SU-DHL-6 (cell line): ENCODE results near the gene BRSK2.

ENCODE experiments used
- H2AFZ ChIP-seq: fragments of 200-600 bp; sonication (generic); 2 replicates; pipeline ENCODE4 v1.6.1; 2014; ENCODE audit warnings: low read depth, mild to moderate bottlenecking, moderate library complexity, mixed read lengths, antibody characterized with exemption, low read length; ENCODE audit not compliant: severe bottlenecking
- H3F3A ChIP-seq: fragments of 200-600 bp; shearing (Covaris generic); 2 replicates; pipeline ENCODE4 v1.6.0; 2016; ENCODE audit warnings: antibody characterized with exemption, mild to moderate bottlenecking; ENCODE audit not compliant: insufficient read depth
- H3K27ac ChIP-seq: fragments of 200-600 bp; sonication (generic); 2 replicates; pipeline ENCODE4 v1.5.1; 2016; ENCODE audit warnings: low read depth, mild to moderate bottlenecking, low read length, moderate library complexity, mixed read lengths
- H3K27me3 ChIP-seq: fragments of 200-600 bp; sonication (generic), shearing (Covaris generic); 2 replicates; pipeline ENCODE4 v1.6.0; 2014; ENCODE audit warnings: mild to moderate bottlenecking, low read length
- H3K36me3 ChIP-seq: fragments of 200-600 bp; sonication (generic); 2 replicates; pipeline ENCODE4 v1.6.1; 2014; ENCODE audit warnings: mild to moderate bottlenecking, low read length, mixed read lengths
- H3K4me2 ChIP-seq: fragments of 300-600, 200-600 bp; shearing (Covaris generic), sonication (generic); 2 replicates; pipeline ENCODE4 v1.6.0; 2014; ENCODE audit warnings: low read length, low read depth, mild to moderate bottlenecking; ENCODE audit not compliant: poor library complexity, severe bottlenecking
- H3K4me3 ChIP-seq: fragments of 200-600 bp; sonication (generic); 2 replicates; pipeline ENCODE4 v1.5.1; 2014; ENCODE audit warnings: antibody characterized with exemption, low read length, mild to moderate bottlenecking, mixed read lengths; ENCODE audit not compliant: insufficient read depth, poor library complexity, severe bottlenecking
- H3K79me2 ChIP-seq: fragments of 200-600 bp; sonication (generic); 2 replicates; pipeline ENCODE4 v1.6.1; 2014; ENCODE audit warnings: mild to moderate bottlenecking, low read length, moderate library complexity; ENCODE audit not compliant: insufficient read depth
- H3K9ac ChIP-seq: fragments of 200-600 bp; sonication (generic); 2 replicates; pipeline ENCODE4 v1.7.0; 2014; ENCODE audit warnings: mild to moderate bottlenecking, low read length
- H3K9me2 ChIP-seq: fragments of 200-600 bp; sonication (generic); replicated peaks from 2 replicates; pipeline ENCODE4 v1.6.1; 2014; ENCODE audit warnings: low read length; ENCODE audit not compliant: insufficient read depth
- H3K9me3 ChIP-seq: fragments of 200-600 bp; sonication (generic); 2 replicates; pipeline ENCODE4 v1.6.1; 2014; ENCODE audit warnings: low read length, mixed read lengths; ENCODE audit not compliant: insufficient read depth
- H4K20me1 ChIP-seq: fragments of 200-600 bp; sonication (generic); 2 replicates; pipeline ENCODE4 v1.6.1; 2014; ENCODE audit warnings: low read depth, mild to moderate bottlenecking, antibody characterized with exemption, low read length, moderate library complexity, mixed read lengths
- CTCF ChIP-seq: fragments of 200-600 bp; sonication (generic); IDR thresholded peaks from one replicate; pipeline ENCODE4 v1.5.1; 2017; ENCODE audit warnings: antibody characterized with exemption, mild to moderate bottlenecking, low read length, moderate library complexity; ENCODE audit not compliant: insufficient read depth, poor library complexity, severe bottlenecking
- EZH2phosphoT487 ChIP-seq: fragments of 200-600 bp; sonication (generic), shearing (Covaris generic); conservative IDR thresholded peaks from 2 replicates; pipeline ENCODE4 v1.6.1; 2018; ENCODE audit warnings: mild to moderate bottlenecking, antibody characterized with exemption, low read length, moderate library complexity, mixed read lengths

Gene BRSK2

GRCh38 chr11:1479006-1479677 is 89.4 kb downstream of the BRSK2 start:
- Histone ChIP-seq H3K9me2 (no peaks in the 10 kb centered on the region), H3K36me3 (no peaks in the 10 kb centered on the region), H3K27me3 (no peaks in the 10 kb centered on the region), H3K79me2 (no peaks in the 10 kb centered on the region), H3K9ac (no peak overlapping the region), H3K4me2 (no peak overlapping the region), H3F3A (no peaks in the 10 kb centered on the region), H4K20me1 (no peaks in the 10 kb centered on the region), H3K27ac (no peak overlapping the region), H3K9me3 (no peaks in the 10 kb centered on the region), H2AFZ (no peak overlapping the region), H3K4me3 (no peak overlapping the region)
- TF ChIP-seq CTCF = no peak
- TF ChIP-seq EZH2phosphoT487 = no peak

- no peaks in the 10 kb centered on the region for H3K9me3 ChIP-seq
- no peak overlapping the region for H3K4me2 ChIP-seq
- H3K36me3 ChIP-seq = no peaks in the 10 kb centered on the region
- no peak for TF ChIP-seq CTCF
- TF ChIP-seq EZH2phosphoT487 = no peak
- H3K9me2 ChIP-seq = no peaks in the 10 kb centered on the region
- no peak overlapping the region for H3K27ac ChIP-seq
- H3K9ac ChIP-seq = no peak overlapping the region
- no peak overlapping the region for H2AFZ ChIP-seq
- no peaks in the 10 kb centered on the region for H3K27me3 ChIP-seq
- H3K4me3 ChIP-seq = no peak overlapping the region
- H3K79me2 ChIP-seq = no peaks in the 10 kb centered on the region
- no peaks in the 10 kb centered on the region for H3F3A ChIP-seq
- no peaks in the 10 kb centered on the region for H4K20me1 ChIP-seq
These were observed 90.0 kb downstream of the BRSK2 start for GRCh38 chr11:1479678-1480118.

- Histone ChIP-seq H3K9me2 (no peaks in the 10 kb centered on the region), H3K27me3 (no peaks in the 10 kb centered on the region), H4K20me1 (no peaks in the 10 kb centered on the region), H3K79me2 (no peaks in the 10 kb centered on the region), H3K9me3 (no peaks in the 10 kb centered on the region), H3K27ac (no peak overlapping the region), H3K9ac (no peak overlapping the region), H3F3A (no peaks in the 10 kb centered on the region), H3K4me2 (no peak overlapping the region), H2AFZ (no peak overlapping the region), H3K36me3 (no peaks in the 10 kb centered on the region), H3K4me3 (no peak overlapping the region)
- TF ChIP-seq CTCF = no peak
- no peak for TF ChIP-seq EZH2phosphoT487
These were observed 90.4 kb downstream of the BRSK2 start for GRCh38 chr11:1480191-1480554.
